K562 (cell line): Measurements from ENCODE around the gene SEMA5A.

Experiments
- ARNT ChIP-seq, 2 experiments: fragments of 450-650 bp; IDR thresholded peaks; 2 replicates each; pipeline ENCODE4 v1.6.1; 2016; ENCODE audit warnings: mild to moderate bottlenecking in 1 of 2
- EGR1 ChIP-seq: fragments of 450-650 bp; conservative IDR thresholded peaks from 2 replicates; pipeline ENCODE4 v1.6.1; 2017; ENCODE audit warnings: mild to moderate bottlenecking
- FOS ChIP-seq: IDR thresholded peaks from 3 replicates; pipeline ENCODE4 v1.6.1; 2011; ENCODE audit not compliant: insufficient read length; ENCODE audit errors: extremely low read depth
- HMG20A ChIP-seq: fragments of 450-650 bp; formaldehyde crosslinking; conservative IDR thresholded peaks from 2 replicates; pipeline ENCODE4 v1.4.0; 2020; ENCODE audit warnings: mild to moderate bottlenecking, mixed read lengths
- PHF20 ChIP-seq: fragments of 450-650 bp; IDR thresholded peaks from 2 replicates; pipeline ENCODE4 v1.6.1; 2018; ENCODE audit not compliant: partially characterized antibody
- RNF2 ChIP-seq: sonication (generic); IDR thresholded peaks from 2 replicates; pipeline ENCODE4 v1.6.1; 2016
- TAF1 ChIP-seq: IDR thresholded peaks from 2 replicates; pipeline ENCODE4 v1.6.1; 2011; ENCODE audit warnings: mild to moderate bottlenecking, low read length, moderate library complexity; ENCODE audit not compliant: insufficient read depth, control insufficient read depth, severe bottlenecking; ENCODE audit errors: extremely low read depth
- TBP ChIP-seq: optimal IDR thresholded peaks from 2 replicates; pipeline ENCODE3; 2011; ENCODE audit warnings: low read depth, low read length, improper control_type of control experiment
- ZNF24 ChIP-seq: fragments of 450-650 bp; IDR thresholded peaks from 2 replicates; pipeline ENCODE4 v1.6.1; 2016
- TF ChIP-seq, protein P1 (sequence below), 3 experiments: IDR thresholded peaks in 2 of 3; conservative IDR thresholded peaks in 1 of 3; 2 replicates each; pipeline ENCODE4 v1.5.1; 2011 to 2012; ENCODE audit warnings: low read length in 3 of 3, mild to moderate bottlenecking in 3 of 3, control low read depth in 2 of 3, improper control_type of control experiment in 1 of 3, inconsistent platforms in 1 of 3, low read depth in 1 of 3, mixed read lengths in 1 of 3, moderate library complexity in 1 of 3; ENCODE audit not compliant: insufficient read depth in 2 of 3
- TF ChIP-seq, protein P2 (sequence below), 2 experiments: fragments of 450-650 bp; IDR thresholded peaks; 2 replicates each; pipeline ENCODE4 v1.6.1; 2016
- TF ChIP-seq, protein P3 (sequence below): sonication (generic); formaldehyde crosslinking; IDR thresholded peaks from 2 replicates; pipeline ENCODE4 v1.5.0; 2020; ENCODE audit warnings: missing genetic modification reagents
- TF ChIP-seq, protein P4 (sequence below): sonication (generic); formaldehyde crosslinking; IDR thresholded peaks from 2 replicates; pipeline ENCODE4 v1.9.0; 2022; ENCODE audit warnings: mild to moderate bottlenecking, missing genetic modification reagents
- TF ChIP-seq, protein P5 (sequence below): sonication (generic); formaldehyde crosslinking; IDR thresholded peaks from 2 replicates; pipeline ENCODE4 v1.8.1; 2023; ENCODE audit warnings: mild to moderate bottlenecking, missing genetic modification reagents, moderate library complexity

DNA sequence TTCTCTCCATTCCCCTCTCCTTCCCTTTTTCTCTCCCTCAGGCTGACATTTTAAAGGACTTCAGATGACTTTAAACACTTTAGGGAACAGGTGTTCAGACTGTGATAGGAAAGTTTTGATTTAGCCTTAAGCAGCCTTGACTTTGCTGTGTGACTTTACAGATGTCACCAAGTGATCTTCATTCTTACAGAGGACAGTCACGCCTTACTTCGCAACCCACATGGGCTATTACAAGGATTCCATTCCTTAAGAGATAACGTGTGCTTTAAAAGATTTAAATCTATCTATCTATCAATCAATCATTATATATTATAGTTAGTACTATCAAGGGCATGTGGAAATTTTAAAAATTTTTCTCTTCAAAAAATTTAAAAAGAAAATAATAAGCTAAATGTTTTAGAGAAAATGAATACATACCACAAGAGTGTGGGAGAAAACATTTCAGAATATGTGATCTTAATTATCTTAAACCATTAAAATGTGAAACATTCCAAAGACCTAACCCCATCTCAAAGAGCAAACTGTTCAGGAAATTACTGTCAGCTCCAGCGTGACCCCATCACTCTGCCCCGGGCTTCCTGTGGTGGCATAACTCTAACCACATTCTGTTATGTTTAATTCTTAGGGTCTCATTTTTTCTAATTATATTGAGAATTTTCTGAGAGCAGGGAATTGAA is 530.5 kb downstream of the SEMA5A start:
- TF ChIP-seq, protein P1, sequence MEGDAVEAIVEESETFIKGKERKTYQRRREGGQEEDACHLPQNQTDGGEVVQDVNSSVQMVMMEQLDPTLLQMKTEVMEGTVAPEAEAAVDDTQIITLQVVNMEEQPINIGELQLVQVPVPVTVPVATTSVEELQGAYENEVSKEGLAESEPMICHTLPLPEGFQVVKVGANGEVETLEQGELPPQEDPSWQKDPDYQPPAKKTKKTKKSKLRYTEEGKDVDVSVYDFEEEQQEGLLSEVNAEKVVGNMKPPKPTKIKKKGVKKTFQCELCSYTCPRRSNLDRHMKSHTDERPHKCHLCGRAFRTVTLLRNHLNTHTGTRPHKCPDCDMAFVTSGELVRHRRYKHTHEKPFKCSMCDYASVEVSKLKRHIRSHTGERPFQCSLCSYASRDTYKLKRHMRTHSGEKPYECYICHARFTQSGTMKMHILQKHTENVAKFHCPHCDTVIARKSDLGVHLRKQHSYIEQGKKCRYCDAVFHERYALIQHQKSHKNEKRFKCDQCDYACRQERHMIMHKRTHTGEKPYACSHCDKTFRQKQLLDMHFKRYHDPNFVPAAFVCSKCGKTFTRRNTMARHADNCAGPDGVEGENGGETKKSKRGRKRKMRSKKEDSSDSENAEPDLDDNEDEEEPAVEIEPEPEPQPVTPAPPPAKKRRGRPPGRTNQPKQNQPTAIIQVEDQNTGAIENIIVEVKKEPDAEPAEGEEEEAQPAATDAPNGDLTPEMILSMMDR (IDR thresholded peaks at IDR 0.05 in 2 of 3, conservative IDR thresholded peaks at IDR 0.05 in 1 of 3; ENCODE audit: insufficient read depth in 2 of 3, low read depth in 1 of 3, low read length in 3 of 3) = no peak
- TF ChIP-seq, protein P2, sequence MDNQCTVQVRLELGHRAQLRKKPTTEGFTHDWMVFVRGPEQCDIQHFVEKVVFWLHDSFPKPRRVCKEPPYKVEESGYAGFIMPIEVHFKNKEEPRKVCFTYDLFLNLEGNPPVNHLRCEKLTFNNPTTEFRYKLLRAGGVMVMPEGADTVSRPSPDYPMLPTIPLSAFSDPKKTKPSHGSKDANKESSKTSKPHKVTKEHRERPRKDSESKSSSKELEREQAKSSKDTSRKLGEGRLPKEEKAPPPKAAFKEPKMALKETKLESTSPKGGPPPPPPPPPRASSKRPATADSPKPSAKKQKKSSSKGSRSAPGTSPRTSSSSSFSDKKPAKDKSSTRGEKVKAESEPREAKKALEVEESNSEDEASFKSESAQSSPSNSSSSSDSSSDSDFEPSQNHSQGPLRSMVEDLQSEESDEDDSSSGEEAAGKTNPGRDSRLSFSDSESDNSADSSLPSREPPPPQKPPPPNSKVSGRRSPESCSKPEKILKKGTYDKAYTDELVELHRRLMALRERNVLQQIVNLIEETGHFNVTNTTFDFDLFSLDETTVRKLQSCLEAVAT (IDR thresholded peaks at IDR 0.05) = no peak
- TF ChIP-seq TAF1 (no peak), FOS (no peak), ZNF24 (no peak), PHF20 (no peak), TBP (no peak), ARNT (IDR thresholded peaks at IDR 0.05) (no peak), EGR1 (no peak), HMG20A (CRISPR knock-in tag) (no peak), RNF2 (no peak)
- TF ChIP-seq, protein P3, sequence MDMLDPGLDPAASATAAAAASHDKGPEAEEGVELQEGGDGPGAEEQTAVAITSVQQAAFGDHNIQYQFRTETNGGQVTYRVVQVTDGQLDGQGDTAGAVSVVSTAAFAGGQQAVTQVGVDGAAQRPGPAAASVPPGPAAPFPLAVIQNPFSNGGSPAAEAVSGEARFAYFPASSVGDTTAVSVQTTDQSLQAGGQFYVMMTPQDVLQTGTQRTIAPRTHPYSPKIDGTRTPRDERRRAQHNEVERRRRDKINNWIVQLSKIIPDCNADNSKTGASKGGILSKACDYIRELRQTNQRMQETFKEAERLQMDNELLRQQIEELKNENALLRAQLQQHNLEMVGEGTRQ (CRISPR knock-in tag) = no peak
- TF ChIP-seq, protein P4, sequence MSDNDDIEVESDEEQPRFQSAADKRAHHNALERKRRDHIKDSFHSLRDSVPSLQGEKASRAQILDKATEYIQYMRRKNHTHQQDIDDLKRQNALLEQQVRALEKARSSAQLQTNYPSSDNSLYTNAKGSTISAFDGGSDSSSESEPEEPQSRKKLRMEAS (CRISPR knock-in tag) = no peak
- TF ChIP-seq, protein P5, sequence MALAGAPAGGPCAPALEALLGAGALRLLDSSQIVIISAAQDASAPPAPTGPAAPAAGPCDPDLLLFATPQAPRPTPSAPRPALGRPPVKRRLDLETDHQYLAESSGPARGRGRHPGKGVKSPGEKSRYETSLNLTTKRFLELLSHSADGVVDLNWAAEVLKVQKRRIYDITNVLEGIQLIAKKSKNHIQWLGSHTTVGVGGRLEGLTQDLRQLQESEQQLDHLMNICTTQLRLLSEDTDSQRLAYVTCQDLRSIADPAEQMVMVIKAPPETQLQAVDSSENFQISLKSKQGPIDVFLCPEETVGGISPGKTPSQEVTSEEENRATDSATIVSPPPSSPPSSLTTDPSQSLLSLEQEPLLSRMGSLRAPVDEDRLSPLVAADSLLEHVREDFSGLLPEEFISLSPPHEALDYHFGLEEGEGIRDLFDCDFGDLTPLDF (CRISPR knock-in tag) = no peak
